Measurements from ENCODE around the gene GMPPA.

GMPPA gene

GRCh38 chr2:219470429-219470828 lies 28.3 kb upstream of the GMPPA start:
- no peak overlapping the region for H3K4me3 ChIP-seq (ENCODE audit: low read depth, low read length)
- no peak for DNase-seq (ENCODE audit: low read depth)
- TF ChIP-seq POLR2A (IDR thresholded peaks at IDR 0.05; ENCODE audit: extremely low read depth, insufficient read length), result no peak
- no peak for TF ChIP-seq CTCF (IDR thresholded peaks at IDR 0.05; ENCODE audit: low read depth, low read length)
- TF ChIP-seq MAX (IDR thresholded peaks at IDR 0.05; ENCODE audit: low read depth, low read length), result no peak
- no peak for TF ChIP-seq MYC (IDR thresholded peaks at IDR 0.05; ENCODE audit: low read depth, low read length)

- TF ChIP-seq MYC (IDR thresholded peaks at IDR 0.05; ENCODE audit: low read depth, low read length) (no peak), CTCF (IDR thresholded peaks at IDR 0.05; ENCODE audit: low read depth, low read length) (no peak), POLR2A (IDR thresholded peaks at IDR 0.05; ENCODE audit: extremely low read depth, insufficient read length) (no peak), MAX (IDR thresholded peaks at IDR 0.05; ENCODE audit: low read depth, low read length) (no peak)
- no peak for DNase-seq (ENCODE audit: low read depth)
- no peak overlapping the region for H3K4me3 ChIP-seq (ENCODE audit: low read depth, low read length)
Measured at GRCh38 chr2:219471476-219472371, 27.0 kb upstream of the GMPPA start.

GRCh38 chr2:219472629-219473187 lies 26.0 kb upstream of the GMPPA start:
- no peak for TF ChIP-seq MYC (IDR thresholded peaks at IDR 0.05; ENCODE audit: low read depth, low read length)
- TF ChIP-seq POLR2A (IDR thresholded peaks at IDR 0.05; ENCODE audit: extremely low read depth, insufficient read length), result no peak
- no peak for TF ChIP-seq CTCF (IDR thresholded peaks at IDR 0.05; ENCODE audit: low read depth, low read length)
- no peak for TF ChIP-seq MAX (IDR thresholded peaks at IDR 0.05; ENCODE audit: low read depth, low read length)
- DNase-seq (ENCODE audit: low read depth), result no peak
- no peak overlapping the region for H3K4me3 ChIP-seq (ENCODE audit: low read depth, low read length)

- TF ChIP-seq MYC (IDR thresholded peaks at IDR 0.05; ENCODE audit: low read depth, low read length) (no peak), MAX (IDR thresholded peaks at IDR 0.05; ENCODE audit: low read depth, low read length) (no peak), CTCF (IDR thresholded peaks at IDR 0.05; ENCODE audit: low read depth, low read length) (no peak), POLR2A (IDR thresholded peaks at IDR 0.05; ENCODE audit: extremely low read depth, insufficient read length) (no peak)
- no peak overlapping the region for H3K4me3 ChIP-seq (ENCODE audit: low read depth, low read length)
Measured at GRCh38 chr2:219473511-219473910, 25.2 kb upstream of the GMPPA start.

GRCh38 chr2:219474285-219475060 lies 24.2 kb upstream of the GMPPA start:
- no peak for DNase-seq (ENCODE audit: low read depth)
- no peak for TF ChIP-seq MAX (IDR thresholded peaks at IDR 0.05; ENCODE audit: low read depth, low read length)
- no peak for TF ChIP-seq CTCF (IDR thresholded peaks at IDR 0.05; ENCODE audit: low read depth, low read length)
- TF ChIP-seq MYC (IDR thresholded peaks at IDR 0.05; ENCODE audit: low read depth, low read length), result no peak
- TF ChIP-seq POLR2A (IDR thresholded peaks at IDR 0.05; ENCODE audit: extremely low read depth, insufficient read length), result no peak
- H3K4me3 ChIP-seq (ENCODE audit: low read depth, low read length), result no peak overlapping the region

More at GRCh38 chr2:219473511-219473910, 25.2 kb upstream of the GMPPA start:
- no peak for DNase-seq (ENCODE audit: low read depth)
